SK-N-SH treated with all-trans-retinoic acid at 6 μM for 48 hours (cell line): Measurements from ENCODE around the gene HSP90AA1.
"Not testable (repeated sequence)": the region's sequence is repeated elsewhere in the genome, so short reads cannot be mapped to it uniquely, and the experiment has no call there.

Experiments used
- ATAC-seq: fragments of 200-7000 bp; cut with Tn5 transposase; 3 replicates; pipeline ENCODE4 v1.9.1; 2020; ENCODE audit warnings: mild to moderate bottlenecking, moderate library complexity
- ARNTL ChIP-seq: fragments of 450-650 bp; formaldehyde crosslinking; IDR thresholded peaks from 2 replicates; pipeline ENCODE4 v1.5.0; 2020; ENCODE audit warnings: low read depth, mild to moderate bottlenecking, moderate library complexity, borderline replicate concordance
- BACH2 ChIP-seq: fragments of 250-450 bp; sonication (Bioruptor Pico); IDR thresholded peaks from 2 replicates; pipeline ENCODE4 v1.9.0; 2021; ENCODE audit warnings: mild to moderate bottlenecking, borderline replicate concordance
- CREB5 ChIP-seq: fragments of 250-450 bp; sonication (Bioruptor Pico); IDR thresholded peaks from 2 replicates; pipeline ENCODE4 v1.5.1; 2020; ENCODE audit warnings: low read depth, mild to moderate bottlenecking, moderate library complexity
- CSDC2 ChIP-seq: fragments of 250-450 bp; sonication (Bioruptor Pico); IDR thresholded peaks from 2 replicates; pipeline ENCODE4 v1.5.0; 2020; ENCODE audit warnings: mild to moderate bottlenecking, moderate library complexity
- CSRNP3 ChIP-seq: fragments of 250-450 bp; sonication (Bioruptor Pico); IDR thresholded peaks from 2 replicates; pipeline ENCODE4 v1.5.1; 2021; ENCODE audit warnings: mild to moderate bottlenecking, moderate library complexity
- ESRRG ChIP-seq: fragments of 250-450 bp; sonication (Bioruptor Pico); IDR thresholded peaks from 2 replicates; pipeline ENCODE4 v1.6.1; 2021; ENCODE audit warnings: mild to moderate bottlenecking
- GLIS3 ChIP-seq: fragments of 250-450 bp; sonication (Bioruptor Pico); IDR thresholded peaks from 2 replicates; pipeline ENCODE4 v1.5.0; 2020; ENCODE audit warnings: mild to moderate bottlenecking, moderate library complexity
- OSR1 ChIP-seq: fragments of 250-450 bp; sonication (Bioruptor Pico); IDR thresholded peaks from 2 replicates; pipeline ENCODE4 v1.8.0; 2022; ENCODE audit warnings: moderate library complexity, mild to moderate bottlenecking, inconsistent platforms
- PATZ1 ChIP-seq: fragments of 250-450 bp; sonication (Bioruptor Pico); IDR thresholded peaks from 2 replicates; pipeline ENCODE4 v1.8.0; 2020; ENCODE audit warnings: mild to moderate bottlenecking, moderate library complexity, borderline replicate concordance
- PPARA ChIP-seq: fragments of 250-450 bp; sonication (Bioruptor Pico); IDR thresholded peaks from 2 replicates; pipeline ENCODE4 v1.5.0; 2020; ENCODE audit warnings: mild to moderate bottlenecking, borderline replicate concordance
- RARB ChIP-seq: fragments of 250-450 bp; sonication (Bioruptor Pico); IDR thresholded peaks from 2 replicates; pipeline ENCODE4 v1.8.0; 2021; ENCODE audit warnings: mild to moderate bottlenecking, moderate library complexity
- SNAI2 ChIP-seq: fragments of 250-450 bp; sonication (Bioruptor Pico); IDR thresholded peaks from 2 replicates; pipeline ENCODE4 v1.5.0; 2020; ENCODE audit warnings: mild to moderate bottlenecking, moderate library complexity
- TOX ChIP-seq: fragments of 250-450 bp; sonication (Bioruptor Pico); IDR thresholded peaks from 2 replicates; pipeline ENCODE4 v1.8.0; 2021; ENCODE audit warnings: mild to moderate bottlenecking, moderate library complexity, borderline replicate concordance
- TSHZ2 ChIP-seq: fragments of 250-450 bp; sonication (Bioruptor Pico); IDR thresholded peaks from 2 replicates; pipeline ENCODE4 v1.5.0; 2020; ENCODE audit warnings: mild to moderate bottlenecking, moderate library complexity
- ZC3H10 ChIP-seq: fragments of 250-450 bp; sonication (Bioruptor Pico); IDR thresholded peaks from 2 replicates; pipeline ENCODE4 v1.5.1; 2021; ENCODE audit warnings: mild to moderate bottlenecking, moderate library complexity
- ZFP3 ChIP-seq: fragments of 250-450 bp; sonication (Bioruptor Pico); IDR thresholded peaks from 2 replicates; pipeline ENCODE4 v1.5.0; 2020; ENCODE audit warnings: mild to moderate bottlenecking, moderate library complexity
- ZFP30 ChIP-seq: fragments of 450-650 bp; formaldehyde crosslinking; IDR thresholded peaks from 2 replicates; pipeline ENCODE4 v1.5.0; 2022; ENCODE audit warnings: mild to moderate bottlenecking, moderate library complexity
- ZNF565 ChIP-seq: fragments of 450-650 bp; formaldehyde crosslinking; conservative IDR thresholded peaks from 2 replicates; pipeline ENCODE4 v1.5.0; 2020; ENCODE audit warnings: low read depth, mild to moderate bottlenecking, moderate library complexity
- ZNF70 ChIP-seq: fragments of 450-650 bp; formaldehyde crosslinking; IDR thresholded peaks from 2 replicates; pipeline ENCODE4 v1.5.0; 2020; ENCODE audit warnings: mild to moderate bottlenecking, moderate library complexity
- ZNF8 ChIP-seq: fragments of 450-650 bp; formaldehyde crosslinking; IDR thresholded peaks from 2 replicates; pipeline ENCODE4 v1.5.0; 2020; ENCODE audit warnings: mild to moderate bottlenecking, moderate library complexity

Gene HSP90AA1

GRCh38 chr14:102086972-102087761 lies at the start of gene HSP90AA1:
Gene HSP90AA1 (minus strand): TSS chr14:102087044. CDS start chr14:102086378, 666 bp downstream.
- peak; percentile 83 for ATAC-seq
- TF ChIP-seq CSRNP3 (0 out of 2 replicates have a peak, but pooled peaks have one; percentile 22), CSDC2 (0 out of 2 replicates have a peak, but pooled peaks have one; percentile 46), ZC3H10 (peak; percentile 5; the same call in 1 of the 2 replicates), ESRRG (CRISPR knock-in tag) (no peak), ZFP3 (CRISPR knock-in tag) (0 out of 2 replicates have a peak, but pooled peaks have one; percentile 8), TSHZ2 (CRISPR knock-in tag) (no peak; the same call in 1 of the 2 replicates), RARB (CRISPR knock-in tag) (no peak), SNAI2 (CRISPR knock-in tag) (peak; percentile 61; the same call in 1 of the 2 replicates), GLIS3 (CRISPR knock-in tag) (peak; percentile 62; the same call in 1 of the 2 replicates)

- not testable (repeated sequence) for ATAC-seq
These were observed 48.6 kb upstream of the HSP90AA1 start for GRCh38 chr14:102135456-102135855.

GRCh38 chr14:102134719-102135118 lies 47.9 kb upstream of the HSP90AA1 start:
- not testable (repeated sequence) for ATAC-seq

- not testable (repeated sequence) for ATAC-seq
These were observed 47.2 kb upstream of the HSP90AA1 start for GRCh38 chr14:102134021-102134420.

- TF ChIP-seq ESRRG (CRISPR knock-in tag) (no peak), SNAI2 (CRISPR knock-in tag) (no peak), ZNF565 (CRISPR knock-in tag) (no peak), PPARA (no peak), ARNTL (CRISPR knock-in tag) (no peak), TSHZ2 (CRISPR knock-in tag) (no peak), CREB5 (CRISPR knock-in tag) (no peak), ZFP3 (CRISPR knock-in tag) (no peak), ZNF8 (no peak), TOX (CRISPR knock-in tag) (no peak), ZNF70 (CRISPR knock-in tag) (no peak), GLIS3 (CRISPR knock-in tag) (no peak), CSRNP3 (no peak), OSR1 (CRISPR knock-in tag) (no peak), CSDC2 (no peak), PATZ1 (CRISPR knock-in tag) (no peak), BACH2 (no peak), ZFP30 (CRISPR knock-in tag) (no peak)
- no peak for ATAC-seq
These were observed 44.9 kb upstream of the HSP90AA1 start for GRCh38 chr14:102131741-102132140.
